GM21381 (cell line): ENCODE measurements around the gene AKR1C1.
"Not testable (repeated sequence)": the region's sequence is repeated elsewhere in the genome, so short reads cannot be mapped to it uniquely, and the experiment has no call there.

Experiments used
- ATAC-seq: cut with Tn5 transposase; IDR thresholded peaks from one replicate; pipeline ENCODE4 v1.9.1; 2021; ENCODE audit warnings: mild to moderate bottlenecking, moderate library complexity; ENCODE audit not compliant: unreplicated experiment

The AKR1C1 gene

DNA sequence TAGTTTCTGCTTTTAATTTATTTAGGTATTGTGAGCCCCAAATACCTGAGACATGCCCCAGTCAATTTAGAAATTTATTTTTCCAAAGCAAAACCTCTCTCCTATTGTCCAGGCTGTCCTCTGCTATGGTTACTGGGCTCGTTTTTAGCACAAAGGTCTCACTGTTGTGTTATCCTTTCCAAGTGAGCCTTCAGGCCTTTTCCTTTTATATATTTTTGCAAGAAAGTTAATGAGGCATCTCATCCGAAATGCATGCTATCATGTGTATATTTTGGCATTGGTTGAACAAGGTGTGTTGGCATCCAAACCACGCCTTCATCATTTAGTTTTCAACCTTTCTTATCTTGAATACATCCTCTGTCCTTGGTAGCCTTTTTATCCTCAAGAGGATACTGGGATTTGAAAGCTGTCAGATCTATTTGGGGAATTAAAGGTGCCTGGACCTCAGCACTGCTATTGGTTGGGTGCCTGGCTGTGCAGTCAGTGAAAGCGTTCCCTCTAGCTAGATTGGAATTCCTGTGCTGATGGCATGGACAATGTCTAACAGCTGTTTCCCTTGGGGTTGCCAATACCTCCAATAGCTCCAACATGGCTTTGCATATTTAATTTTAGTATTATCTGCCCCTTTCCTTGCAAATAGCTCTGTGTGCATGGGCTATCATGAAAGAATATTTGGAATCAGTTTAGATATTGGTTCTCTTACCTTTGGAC is 51.1 kb downstream of the AKR1C1 start:
- ATAC-seq = not testable (repeated sequence)

DNA sequence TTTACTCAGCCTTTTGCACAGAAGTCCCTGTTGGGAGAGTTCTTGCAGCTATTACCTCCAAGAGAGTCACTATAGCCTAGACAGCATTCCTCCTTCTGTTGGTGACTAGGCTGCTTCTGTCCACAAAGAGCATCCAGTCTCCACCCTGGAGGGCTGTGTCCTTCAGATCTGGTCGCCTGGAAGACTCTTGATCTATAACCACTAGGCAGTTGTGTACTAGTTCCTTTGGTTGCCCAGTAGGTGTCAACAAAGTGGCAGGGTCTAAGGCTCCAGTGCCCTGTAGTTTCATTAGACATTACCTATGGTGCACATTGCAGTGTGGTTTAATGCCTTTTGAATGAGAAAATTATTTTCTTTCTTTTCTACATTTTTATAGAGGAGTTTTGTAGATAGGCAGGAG is 51.7 kb downstream of the AKR1C1 start:
- ATAC-seq = no peak

DNA sequence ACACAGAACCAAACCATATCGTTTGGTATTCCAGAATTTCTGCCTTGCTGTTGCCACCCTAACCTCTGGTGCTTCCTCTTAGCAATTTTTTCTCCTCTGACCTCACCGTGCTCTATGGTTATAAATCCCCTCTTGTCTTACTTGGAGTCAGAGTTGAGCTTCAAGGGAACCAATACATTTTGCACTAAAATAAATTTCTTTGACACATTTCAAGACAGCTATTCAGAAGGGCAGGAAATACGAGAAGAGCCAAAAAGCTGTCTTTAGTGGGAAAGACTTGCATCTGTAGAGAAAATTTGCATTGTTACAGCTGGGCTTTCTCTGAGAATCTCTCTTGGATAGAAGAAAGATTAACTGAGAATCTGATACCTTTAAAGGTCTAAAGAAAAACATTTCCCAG is 54.9 kb downstream of the AKR1C1 start:
- ATAC-seq = no peak

DNA sequence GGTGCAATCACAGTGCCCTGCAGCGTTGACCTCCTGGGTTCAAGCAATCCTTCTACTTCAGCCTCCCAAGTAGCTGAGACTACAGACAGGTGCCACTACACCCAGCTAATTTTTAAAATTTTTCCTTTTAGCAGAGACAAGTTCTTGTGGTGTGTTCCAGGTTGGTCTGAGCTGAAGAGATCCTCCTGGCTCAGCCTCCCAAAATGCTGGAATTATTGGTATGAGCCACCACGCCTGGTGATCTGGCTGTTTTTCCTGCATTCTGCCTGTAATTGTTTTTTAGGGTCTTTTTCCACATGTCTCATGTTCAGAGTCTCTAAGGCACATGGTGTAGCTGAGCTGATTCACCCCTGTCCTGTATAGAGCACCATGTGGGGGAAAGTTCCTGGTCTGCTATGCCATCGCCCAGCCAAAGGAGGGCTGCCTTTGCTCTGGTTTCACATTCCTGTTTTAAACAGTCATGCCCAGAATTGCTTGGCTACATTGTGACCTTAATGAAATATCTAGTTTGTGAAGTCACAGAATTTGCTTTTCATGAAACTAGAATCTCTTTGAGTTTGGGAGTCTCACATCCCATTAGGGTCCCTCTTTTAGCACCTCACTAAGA is 55.6 kb downstream of the AKR1C1 start:
- not testable (repeated sequence) for ATAC-seq

DNA sequence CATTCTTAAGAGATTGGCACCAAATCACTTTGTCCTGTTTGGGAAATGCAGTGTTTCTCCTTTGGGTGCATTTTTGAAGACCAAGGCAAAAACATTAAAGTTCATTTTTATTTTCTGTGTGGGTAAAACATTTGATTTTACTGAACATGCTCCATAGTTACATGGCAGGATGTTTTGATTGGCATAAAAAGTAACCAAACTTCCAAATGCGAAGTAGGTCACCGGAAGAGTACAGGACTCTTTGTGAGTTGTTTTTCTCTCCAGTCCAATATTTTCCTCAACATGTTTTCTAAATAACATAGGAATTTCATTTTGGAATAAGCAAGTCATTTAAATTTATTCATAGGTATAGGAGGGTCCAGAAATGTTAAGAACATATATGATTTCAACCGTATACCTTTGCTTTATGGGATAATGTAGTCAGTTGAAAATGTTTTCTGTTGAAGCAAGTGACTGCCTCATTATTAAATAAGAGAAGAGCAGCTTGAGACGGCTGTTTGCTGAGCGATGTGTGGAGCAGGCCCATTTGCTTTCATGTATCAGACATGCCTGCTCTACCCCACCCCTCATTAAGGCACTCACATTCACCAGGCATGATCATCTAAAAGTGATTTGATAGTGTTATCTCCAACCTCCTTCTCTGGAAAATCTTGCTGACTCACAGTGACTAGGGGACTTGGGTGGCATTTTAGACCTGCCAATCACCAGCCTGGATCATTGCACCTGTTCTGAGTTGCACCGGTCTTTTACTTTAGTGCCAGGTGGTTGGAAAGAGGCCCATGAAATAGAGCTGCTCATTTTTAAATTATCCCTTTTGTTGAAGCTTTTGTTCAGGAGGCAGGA is 56.8 kb downstream of the AKR1C1 start:
- not testable (repeated sequence) for ATAC-seq

DNA sequence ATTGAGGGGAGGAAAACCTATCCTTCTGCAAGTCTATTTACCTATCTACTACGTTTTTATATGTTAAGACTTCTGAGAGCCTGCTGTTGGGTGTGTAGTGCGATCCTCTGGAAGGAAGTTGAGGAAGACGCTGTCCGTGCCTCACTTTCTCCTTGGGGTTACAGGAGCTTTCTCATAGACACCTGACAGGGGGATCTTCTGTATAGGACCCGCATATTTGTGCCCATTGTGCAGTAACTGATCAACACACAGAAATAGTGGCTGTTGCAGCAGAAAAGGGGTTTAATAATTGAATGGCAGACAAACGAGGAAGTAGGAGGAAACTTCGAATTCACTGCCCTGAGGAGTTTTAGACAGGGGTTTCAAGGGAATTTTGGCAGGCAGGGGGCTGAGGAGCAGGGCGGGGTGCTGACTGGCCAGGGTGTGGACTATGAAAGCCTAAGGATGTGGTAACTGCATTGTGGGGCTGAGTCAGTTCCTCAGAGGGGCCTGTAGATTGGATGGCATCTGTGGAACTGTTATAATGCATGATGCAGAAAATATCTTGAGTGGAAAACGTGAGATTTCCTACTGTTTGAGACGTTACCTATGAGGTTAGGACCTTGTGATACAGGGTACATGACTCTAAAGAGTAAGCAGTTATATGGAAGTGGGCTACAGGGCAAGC is 58.5 kb downstream of the AKR1C1 start:
- not testable (repeated sequence) for ATAC-seq

DNA sequence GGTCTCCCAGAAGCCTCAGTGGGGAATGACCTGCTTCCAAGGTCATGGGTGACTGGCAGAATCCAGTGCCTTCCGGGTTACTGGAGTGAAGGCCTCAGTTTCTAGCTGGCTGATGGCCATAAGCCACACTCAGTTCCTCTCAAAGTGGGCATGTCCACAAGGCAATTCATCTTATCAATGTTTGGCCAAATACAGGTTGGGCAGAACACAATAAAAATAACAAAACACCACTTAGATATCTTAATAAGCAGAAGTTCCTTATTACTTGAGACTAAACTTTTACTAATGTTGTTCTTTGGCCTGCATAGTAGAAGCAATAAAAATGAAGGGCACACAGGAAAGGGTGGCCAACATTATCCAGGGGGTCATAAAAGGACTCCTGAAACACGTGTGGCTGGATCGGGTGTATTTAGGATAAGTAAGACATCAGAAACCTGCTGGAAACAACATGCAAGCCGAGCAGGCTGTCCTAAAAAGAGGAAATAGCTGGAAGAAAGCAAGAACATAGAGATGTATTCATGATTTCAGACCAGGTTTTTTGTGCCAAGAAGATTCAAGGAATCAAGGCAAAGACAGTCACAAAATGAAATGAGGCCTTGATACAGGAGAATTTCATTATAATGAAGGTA is 60.1 kb downstream of the AKR1C1 start:
- ATAC-seq = no peak

DNA sequence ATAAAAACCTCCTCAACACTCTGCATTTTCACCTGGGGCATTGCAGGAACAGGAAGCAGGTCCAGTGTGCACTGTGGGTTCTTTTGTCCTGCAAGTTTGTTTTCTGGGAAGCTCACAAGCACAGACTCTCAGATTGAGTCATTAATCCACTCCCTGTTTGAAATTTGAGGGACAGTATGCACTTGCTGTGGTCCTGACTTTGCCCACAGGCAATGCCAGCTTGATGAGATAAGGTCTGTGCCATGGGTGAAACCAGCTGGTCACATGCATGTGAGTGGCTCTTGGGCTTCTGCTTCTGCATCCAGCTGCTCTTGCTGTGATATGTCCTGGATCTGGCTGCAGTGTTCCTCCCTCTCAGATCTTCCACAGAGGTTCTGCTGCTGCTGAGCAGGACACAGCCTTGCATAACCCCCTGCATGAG is 62.3 kb downstream of the AKR1C1 start:
- not testable (repeated sequence) for ATAC-seq

DNA sequence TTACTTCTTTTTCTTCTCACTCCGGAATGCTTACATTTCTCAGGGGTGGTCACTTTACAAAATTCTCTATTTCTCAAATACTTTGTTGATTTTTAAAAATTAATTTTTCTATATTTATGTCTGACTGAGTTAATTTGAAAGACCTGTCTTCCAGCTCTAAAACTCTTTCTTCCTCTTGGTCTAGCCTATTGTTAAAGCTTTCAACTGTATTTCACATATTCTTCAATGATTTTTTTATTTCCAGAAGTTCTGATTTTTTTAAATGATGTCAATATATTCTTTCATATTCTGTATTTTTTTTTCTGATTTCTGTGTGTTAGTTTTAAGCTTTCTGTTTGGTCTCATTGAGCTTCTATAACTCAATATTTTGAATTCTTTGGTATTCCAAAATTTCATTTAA is 67.8 kb downstream of the AKR1C1 start:
- no peak for ATAC-seq

DNA sequence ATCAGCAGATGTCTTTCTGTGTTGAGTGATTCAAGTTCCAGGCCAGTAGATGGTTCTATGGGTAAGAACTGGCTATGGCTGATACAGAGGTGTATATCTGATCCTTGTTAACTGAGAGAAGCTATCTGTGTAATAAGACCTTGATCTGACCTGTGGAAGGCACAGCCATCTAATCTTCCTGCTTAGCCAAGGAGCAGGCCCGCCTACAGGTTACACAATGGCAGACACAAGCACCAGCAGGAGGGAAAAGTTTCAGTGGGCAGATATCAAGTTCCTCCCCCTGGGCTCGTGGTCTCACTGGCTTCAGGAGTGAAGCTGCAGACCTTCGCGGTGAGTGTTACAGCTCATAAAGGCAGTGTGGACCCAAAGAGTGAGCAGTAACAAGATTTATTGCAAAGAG is 68.4 kb downstream of the AKR1C1 start:
- not testable (repeated sequence) for ATAC-seq

DNA sequence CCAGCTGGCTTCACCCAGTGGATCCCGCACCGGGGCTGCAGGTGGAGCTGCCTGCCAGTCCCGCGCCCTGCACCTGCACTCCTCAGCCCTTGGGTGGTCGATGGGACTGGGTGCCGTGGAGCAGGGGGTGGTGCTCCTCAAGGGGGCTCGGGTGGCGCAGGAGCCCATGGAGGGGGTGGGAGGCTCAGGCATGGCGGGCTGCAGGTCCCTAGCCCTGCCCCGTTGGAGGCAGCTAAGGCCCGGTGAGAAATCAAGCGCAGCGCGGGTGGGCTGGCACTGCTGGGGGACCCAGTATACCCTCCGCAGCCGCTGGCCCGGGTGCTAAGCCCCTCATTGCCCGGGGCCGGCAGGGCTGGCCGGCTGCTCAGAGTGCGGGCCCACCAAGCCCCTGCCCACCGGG is 69.2 kb downstream of the AKR1C1 start:
- not testable (repeated sequence) for ATAC-seq
